GM19324 (cell line): ENCODE data around the gene SATB1.

Experiments used
- ATAC-seq: cut with Tn5 transposase; IDR thresholded peaks from one replicate; pipeline ENCODE4 v1.9.1; 2021; ENCODE audit warnings: mild to moderate bottlenecking, moderate library complexity; ENCODE audit not compliant: unreplicated experiment, low FRiP score

SATB1 gene

GRCh38 chr3:18300916-18301315, 124.2 kb downstream of the SATB1 start:
- ATAC-seq: no peak

GRCh38 chr3:18297126-18297525, 128.0 kb downstream of the SATB1 start:
- no peak for ATAC-seq
